HepG2 (cell line): Measurements from ENCODE around the gene HOXC4.

ENCODE experiments used
- CBX2 ChIP-seq, 2 experiments: fragments of 200-600 bp in 1 of 2; sonication (generic); formaldehyde crosslinking in 1 of 2; IDR thresholded peaks; 2 replicates each; pipeline versions ENCODE4 v1.7.0 to v1.8.1; 2018 to 2022; ENCODE audit warnings: low read depth in 2 of 2, low read length in 1 of 2, mild to moderate bottlenecking in 1 of 2, missing genetic modification reagents in 1 of 2
- CENPX ChIP-seq: sonication (generic); formaldehyde crosslinking; IDR thresholded peaks from 2 replicates; pipeline ENCODE4 v1.9.0; 2021; ENCODE audit warnings: mild to moderate bottlenecking, missing genetic modification reagents, moderate library complexity
- ERF ChIP-seq: IDR thresholded peaks from 2 replicates; pipeline ENCODE4 v1.6.1; 2018; ENCODE audit warnings: missing biosample characterization, missing genetic modification reagents
- HDAC6 ChIP-seq: fragments of 200-600 bp; sonication (generic); IDR thresholded peaks from 2 replicates; pipeline ENCODE4 v1.7.0; 2017; ENCODE audit warnings: mild to moderate bottlenecking, antibody characterized with exemption, low read length, low read depth
- POLR2A ChIP-seq, 2 experiments: IDR thresholded peaks; 2 replicates each; pipeline ENCODE4 v1.6.1; 2011; ENCODE audit warnings: low read depth in 2 of 2, low read length in 2 of 2, mild to moderate bottlenecking in 1 of 2, moderate library complexity in 1 of 2; ENCODE audit not compliant: insufficient read depth in 1 of 2
- POLR2AphosphoS5 ChIP-seq: IDR thresholded peaks from 2 replicates; pipeline ENCODE4 v1.6.1; 2012; ENCODE audit warnings: low read depth, low read length
- RFX5 ChIP-seq: IDR thresholded peaks from 2 replicates; pipeline ENCODE4 v1.6.1; 2011; ENCODE audit warnings: low read depth, low read length, improper control_type of control experiment
- SIN3A ChIP-seq: IDR thresholded peaks from 2 replicates; pipeline ENCODE4 v1.6.1; 2011; ENCODE audit warnings: low read depth, mild to moderate bottlenecking, control low read depth, low read length, borderline replicate concordance
- TAF1 ChIP-seq: sonication (generic); formaldehyde crosslinking; IDR thresholded peaks from 2 replicates; pipeline ENCODE4 v1.4.0; 2020; ENCODE audit warnings: missing genetic modification reagents
- YY1 ChIP-seq: IDR thresholded peaks from 2 replicates; pipeline ENCODE4 v1.6.1; 2011; ENCODE audit warnings: low read length, low read depth, moderate library complexity, mild to moderate bottlenecking; ENCODE audit not compliant: insufficient read depth, insufficient replicate concordance
- ZNF431 ChIP-seq: sonication (generic); formaldehyde crosslinking; IDR thresholded peaks from 2 replicates; pipeline ENCODE4 v1.9.0; 2022; ENCODE audit warnings: missing genetic modification reagents, low read depth, mild to moderate bottlenecking, borderline replicate concordance
- ZNF550 ChIP-seq: sonication (generic); formaldehyde crosslinking; IDR thresholded peaks from 2 replicates; pipeline ENCODE4 v1.4.0; 2020; ENCODE audit warnings: mild to moderate bottlenecking, missing genetic modification reagents, borderline replicate concordance

- no peak for TF ChIP-seq POLR2AphosphoS5
- no peak for TF ChIP-seq YY1
- TF ChIP-seq CBX2 (IDR thresholded peaks at IDR 0.05; ENCODE audit: low read depth, low read length) = no peak
- TF ChIP-seq CBX2 (CRISPR knock-in tag; IDR thresholded peaks at IDR 0.05; ENCODE audit: low read depth) = no peak
- no peak for TF ChIP-seq SIN3A
- TF ChIP-seq ZNF550 = no peak
- TF ChIP-seq TAF1 (CRISPR knock-in tag) = no peak
- TF ChIP-seq CENPX (CRISPR knock-in tag) = no peak
- TF ChIP-seq ERF (CRISPR knock-in tag) = no peak
- no peak for TF ChIP-seq HDAC6
- no peak for TF ChIP-seq ZNF431
- no peak for TF ChIP-seq POLR2A (IDR thresholded peaks at IDR 0.05; ENCODE audit: insufficient read depth in 1 of 2, low read depth in 2 of 2, low read length in 2 of 2)
- TF ChIP-seq RFX5 = no peak
Observed at GRCh38 chr12:54045868-54046521, 7.6 kb upstream of the HOXC4 start.
